Measurements from ENCODE around the gene TCF3. TPM values are rescaled to one million over a fixed set of nuclear protein-coding genes. Genes with fewer than 3 reads are reported as not detected.
"Not testable (repeated sequence)": the region's sequence is repeated elsewhere in the genome, so short reads cannot be mapped to it uniquely, and the experiment has no call there.

TCF3 gene
- total RNA-seq, 1 donor, result 55.0 TPM

- H3K4me1 ChIP-seq (ENCODE audit: insufficient read depth, low read length), result peaks cover 4% of the 10 kb centered on the region
- H3K79me2 ChIP-seq (ENCODE audit: insufficient read depth, low read length), result peaks cover 30% of the 10 kb centered on the region
- H3K27me3 ChIP-seq (ENCODE audit: insufficient read depth, low read length), result no peaks in the 10 kb centered on the region
- H3K27ac ChIP-seq (ENCODE audit: low read depth, low read length), result no peak overlapping the region
- H3K9me3 ChIP-seq (ENCODE audit: low read depth, low read length), result no peaks in the 10 kb centered on the region
- no peak for DNase-seq (ENCODE audit: insufficient read length, low spot score, missing footprints)
- no peak overlapping the region for H3K4me3 ChIP-seq (ENCODE audit: insufficient read depth, low read length)
- no peak for TF ChIP-seq CTCF (IDR thresholded peaks at IDR 0.05; ENCODE audit: extremely low read depth, low read depth, low read length)
- H3K4me2 ChIP-seq (ENCODE audit: insufficient read depth, low read length), result no peak overlapping the region
- peaks cover 46% of the 10 kb centered on the region for H3K36me3 ChIP-seq (ENCODE audit: insufficient read depth, low read length)
- peaks cover 39% of the 10 kb centered on the region for H4K20me1 ChIP-seq (ENCODE audit: insufficient read depth, low read length)
- no peak overlapping the region for H2AFZ ChIP-seq (ENCODE audit: low read length)
These were observed 7.1 kb downstream of the TCF3 start for GRCh38 chr19:1645299-1645698.

GRCh38 chr19:1644070-1644469 lies 8.3 kb downstream of the TCF3 start:
- Histone ChIP-seq H3K4me3 (ENCODE audit: insufficient read depth, low read length) (no peak overlapping the region), H2AFZ (ENCODE audit: low read length) (no peak overlapping the region), H3K27ac (ENCODE audit: low read depth, low read length) (no peak overlapping the region), H3K36me3 (ENCODE audit: insufficient read depth, low read length) (peaks cover 46% of the 10 kb centered on the region), H3K9me3 (ENCODE audit: low read depth, low read length) (no peaks in the 10 kb centered on the region), H3K79me2 (ENCODE audit: insufficient read depth, low read length) (peaks cover 26% of the 10 kb centered on the region), H3K4me1 (ENCODE audit: insufficient read depth, low read length) (no peaks in the 10 kb centered on the region), H4K20me1 (ENCODE audit: insufficient read depth, low read length) (peaks cover 27% of the 10 kb centered on the region), H3K27me3 (ENCODE audit: insufficient read depth, low read length) (no peaks in the 10 kb centered on the region), H3K4me2 (ENCODE audit: insufficient read depth, low read length) (no peak overlapping the region)
- no peak for TF ChIP-seq CTCF (IDR thresholded peaks at IDR 0.05; ENCODE audit: extremely low read depth, low read depth, low read length)
- DNase-seq (ENCODE audit: insufficient read length, low spot score, missing footprints), result no peak

- peaks cover 51% of the 10 kb centered on the region for H3K36me3 ChIP-seq (ENCODE audit: insufficient read depth, low read length)
These were observed 11.4 kb downstream of the TCF3 start for GRCh38 chr19:1640893-1641448.

GRCh38 chr19:1636325-1637236 lies 15.8 kb downstream of the TCF3 start:
- DNase-seq (ENCODE audit: insufficient read length, low spot score, missing footprints), result no peak
- Histone ChIP-seq H3K4me2 (ENCODE audit: insufficient read depth, low read length) (no peak overlapping the region), H3K4me1 (ENCODE audit: insufficient read depth, low read length) (no peaks in the 10 kb centered on the region), H3K4me3 (ENCODE audit: insufficient read depth, low read length) (no peak overlapping the region), H3K27ac (ENCODE audit: low read depth, low read length) (no peak overlapping the region), H2AFZ (ENCODE audit: low read length) (no peak overlapping the region), H3K79me2 (ENCODE audit: insufficient read depth, low read length) (peaks cover 45% of the 10 kb centered on the region), H3K36me3 (ENCODE audit: insufficient read depth, low read length) (peaks cover 33% of the 10 kb centered on the region), H3K9me3 (ENCODE audit: low read depth, low read length) (no peaks in the 10 kb centered on the region), H4K20me1 (ENCODE audit: insufficient read depth, low read length) (peaks cover 22% of the 10 kb centered on the region), H3K27me3 (ENCODE audit: insufficient read depth, low read length) (no peaks in the 10 kb centered on the region)
- no peak for TF ChIP-seq CTCF (IDR thresholded peaks at IDR 0.05; ENCODE audit: extremely low read depth, low read depth, low read length)

More at GRCh38 chr19:1640893-1641448, 11.4 kb downstream of the TCF3 start:
- peaks cover 21% of the 10 kb centered on the region for H4K20me1 ChIP-seq (ENCODE audit: insufficient read depth, low read length)
- peaks cover 36% of the 10 kb centered on the region for H3K79me2 ChIP-seq (ENCODE audit: insufficient read depth, low read length)
- H3K4me3 ChIP-seq (ENCODE audit: insufficient read depth, low read length); H3K27me3 ChIP-seq (ENCODE audit: insufficient read depth, low read length); H3K4me1 ChIP-seq (ENCODE audit: insufficient read depth, low read length); H3K9me3 ChIP-seq (ENCODE audit: low read depth, low read length); H3K4me2 ChIP-seq (ENCODE audit: insufficient read depth, low read length); H2AFZ ChIP-seq (ENCODE audit: low read length); DNase-seq (ENCODE audit: insufficient read length, low spot score, missing footprints); H3K27ac ChIP-seq (ENCODE audit: low read depth, low read length): not testable (repeated sequence)

Measured in osteoblast (primary cell).